Tibial nerve (tissue), 4 donors: Measurements from ENCODE around the gene BLM.

ENCODE experiments used
- CTCF ChIP-seq, 5 experiments: fragments of 200-600 bp in 3 of 5; fragments of 450-650 bp in 2 of 5; sonication (generic) in 3 of 5; IDR thresholded peaks; one replicate each; pipeline ENCODE4 v1.5.1; 2016 to 2019; ENCODE audit warnings: antibody characterized with exemption in 5 of 5, mild to moderate bottlenecking in 3 of 5, moderate library complexity in 2 of 5
- EP300 ChIP-seq, 2 donors: sonication (generic); formaldehyde crosslinking; IDR thresholded peaks; one replicate each; pipeline ENCODE4 v1.6.1; 2017; ENCODE audit warnings: antibody characterized with exemption in 2 of 2, mild to moderate bottlenecking in 1 of 2
- POLR2A ChIP-seq, 2 donors: fragments of 450-650 bp; IDR thresholded peaks; one replicate each; pipeline ENCODE4 v1.6.1; 2017; ENCODE audit warnings: antibody characterized with exemption in 2 of 2, mild to moderate bottlenecking in 2 of 2, moderate library complexity in 2 of 2

- no peak for TF ChIP-seq CTCF (IDR thresholded peaks at IDR 0.05)
- TF ChIP-seq POLR2A (IDR thresholded peaks at IDR 0.05): no peak
- TF ChIP-seq EP300 (IDR thresholded peaks at IDR 0.05): no peak
These were observed 95.8 kb downstream of the BLM start for GRCh38 chr15:90812958-90813265.
